ENCODE results near the gene RTCB. TPM values are rescaled to one million over a fixed set of nuclear protein-coding genes. Genes with fewer than 3 reads are reported as not detected.
A peak's percentile ranks its signal among the peaks of the same experiment; 100 is the strongest.
"Not testable (repeated sequence)": the region's sequence is repeated elsewhere in the genome, so short reads cannot be mapped to it uniquely, and the experiment has no call there.

Gene RTCB
- total and polyA plus RNA-seq, 5 experiments from 2014 or later, result 54.7 to 109 (median 103) TPM

GRCh38 chr22:32380991-32381390, 31.1 kb downstream of the RTCB start:
- Mint-ChIP-seq H3K27me3 (no peaks in the 10 kb centered on the region), H3K4me3 (no peak overlapping the region), H3K9me3 (no peaks in the 10 kb centered on the region), H3K4me1 (no peaks in the 10 kb centered on the region), H3K36me3 (peaks cover 0 to 17% (median 11%) of the 10 kb centered on the region in 3 donors), H3K27ac (no peak overlapping the region)
- POLR2A ChIA-PET, result no interaction called here
- no peak for ATAC-seq
- DNase-seq, result no peak

- POLR2A ChIA-PET, result no interaction called here
- Mint-ChIP-seq H3K27me3 (no peaks in the 10 kb centered on the region), H3K4me3 (no peak overlapping the region), H3K4me1 (no peaks in the 10 kb centered on the region), H3K9me3 (no peaks in the 10 kb centered on the region), H3K27ac (no peak overlapping the region), H3K36me3 (peaks cover 0 to 9% (median 8%) of the 10 kb centered on the region in 3 donors)
- ATAC-seq (no peak), DNase-seq (no peak)
These were observed 33.3 kb downstream of the RTCB start for GRCh38 chr22:32378707-32379272.

GRCh38 chr22:32376681-32377080, 35.4 kb downstream of the RTCB start:
- H3K4me3 Mint-ChIP-seq, result no peak overlapping the region
- ATAC-seq, result no peak
- no peaks in the 10 kb centered on the region for H3K9me3 Mint-ChIP-seq
- no peak overlapping the region for H3K27ac Mint-ChIP-seq
- POLR2A ChIA-PET, result no interaction called here
- peaks cover 0 to 9% (median 8%) of the 10 kb centered on the region in 3 donors for H3K36me3 Mint-ChIP-seq
- no peaks in the 10 kb centered on the region for H3K4me1 Mint-ChIP-seq
- DNase-seq, result no peak
- H3K27me3 Mint-ChIP-seq, result no peaks in the 10 kb centered on the region

GRCh38 chr22:32375678-32376450, 36.2 kb downstream of the RTCB start:
- POLR2A ChIA-PET, result no interaction called here
- ATAC-seq (no peak), DNase-seq (no peak)
- Mint-ChIP-seq H3K9me3 (no peaks in the 10 kb centered on the region), H3K4me3 (no peak overlapping the region), H3K27ac (no peak overlapping the region), H3K36me3 (peaks cover 0 to 8% (median 8%) of the 10 kb centered on the region in 3 donors), H3K4me1 (no peaks in the 10 kb centered on the region), H3K27me3 (no peaks in the 10 kb centered on the region)

GRCh38 chr22:32364210-32364609, 47.8 kb downstream of the RTCB start:
- ATAC-seq (no peak), DNase-seq (no peak)
- Mint-ChIP-seq H3K4me1 (no peaks in the 10 kb centered on the region), H3K36me3 (peaks cover 2 to 8% (median 3%) of the 10 kb centered on the region in 3 donors), H3K27ac (no peak overlapping the region), H3K4me3 (no peak overlapping the region), H3K9me3 (no peaks in the 10 kb centered on the region), H3K27me3 (peaks cover 0 to 4% (median 0%) of the 10 kb centered on the region in 5 donors)
- POLR2A ChIA-PET, result no interaction called here

- H3K27me3 Mint-ChIP-seq, result peaks cover 0 to 4% (median 0%) of the 10 kb centered on the region in 5 donors
- H3K27ac Mint-ChIP-seq, result no peak overlapping the region
- H3K4me3 Mint-ChIP-seq, result no peak overlapping the region
- ATAC-seq (no peak), DNase-seq (no peak)
- no peaks in the 10 kb centered on the region for H3K9me3 Mint-ChIP-seq
- POLR2A ChIA-PET, result no interaction called here
- H3K4me1 Mint-ChIP-seq, result no peaks in the 10 kb centered on the region
- H3K36me3 Mint-ChIP-seq, result peaks cover 0 to 5% (median 0%) of the 10 kb centered on the region in 3 donors
These were observed 50.8 kb downstream of the RTCB start for GRCh38 chr22:32361257-32361656.

- H3K27me3 Mint-ChIP-seq, H3K4me3 Mint-ChIP-seq, ATAC-seq, POLR2A ChIA-PET, H3K27ac Mint-ChIP-seq, H3K36me3 Mint-ChIP-seq, H3K4me1 Mint-ChIP-seq, H3K9me3 Mint-ChIP-seq, DNase-seq: not testable (repeated sequence)
These were observed 52.0 kb downstream of the RTCB start for GRCh38 chr22:32360096-32360495.

GRCh38 chr22:32357567-32357966, 54.5 kb downstream of the RTCB start, which contains the start of gene RFPL3:
Gene RFPL3, plus strand, starts transcription at chr22:32357867. Its CDS starts 205 bp downstream, at chr22:32358072.
- H3K4me3 Mint-ChIP-seq, H3K36me3 Mint-ChIP-seq, DNase-seq, H3K9me3 Mint-ChIP-seq, POLR2A ChIA-PET, H3K27ac Mint-ChIP-seq, ATAC-seq, H3K27me3 Mint-ChIP-seq, H3K4me1 Mint-ChIP-seq: not testable (repeated sequence)

- POLR2A ChIA-PET, result no interaction called here
- Mint-ChIP-seq H3K4me1 (peaks cover 0 to 5% (median 2%) of the 10 kb centered on the region in 4 donors), H3K9me3 (peaks cover 0 to 2% (median 0%) of the 10 kb centered on the region in 9 donors), H3K36me3 (peaks cover 0 to 5% (median 0%) of the 10 kb centered on the region in 3 donors), H3K4me3 (no peak overlapping the region), H3K27me3 (peaks cover 0 to 9% (median 1%) of the 10 kb centered on the region in 5 donors), H3K27ac (no peak overlapping the region)
- DNase-seq (no peak), ATAC-seq (no peak)
These were observed 56.3 kb downstream of the RTCB start for GRCh38 chr22:32355760-32356159.

GRCh38 chr22:32354360-32355351, 57.4 kb downstream of the RTCB start:
- Mint-ChIP-seq H3K4me3 (no peak overlapping the region), H3K4me1 (peaks cover 0 to 5% (median 2%) of the 10 kb centered on the region in 4 donors), H3K9me3 (peaks cover 0 to 2% (median 0%) of the 10 kb centered on the region in 9 donors), H3K27ac (peak overlapping the region in 1 of 10 donors; percentile 19), H3K27me3 (peaks cover 0 to 9% (median 1%) of the 10 kb centered on the region in 5 donors), H3K36me3 (peaks cover 0 to 1% (median 0%) of the 10 kb centered on the region in 3 donors)
- DNase-seq (no peak), ATAC-seq (no peak)
- POLR2A ChIA-PET, result no interaction called here

GRCh38 chr22:32353840-32354239, 58.2 kb downstream of the RTCB start:
- no peaks in the 10 kb centered on the region for H3K36me3 Mint-ChIP-seq
- ATAC-seq, result no peak
- peaks cover 0 to 9% (median 1%) of the 10 kb centered on the region in 5 donors for H3K27me3 Mint-ChIP-seq
- no peak overlapping the region for H3K27ac Mint-ChIP-seq
- POLR2A ChIA-PET, result no interaction called here
- peaks cover 0 to 5% (median 2%) of the 10 kb centered on the region in 4 donors for H3K4me1 Mint-ChIP-seq
- H3K4me3 Mint-ChIP-seq, result no peak overlapping the region
- H3K9me3 Mint-ChIP-seq, result peaks cover 0 to 2% (median 0%) of the 10 kb centered on the region in 9 donors
- no peak for DNase-seq

- peaks cover 0 to 9% (median 1%) of the 10 kb centered on the region in 5 donors for H3K27me3 Mint-ChIP-seq
- ATAC-seq, result no peak
- H3K27ac Mint-ChIP-seq, result no peak overlapping the region
- no peak for DNase-seq
- H3K9me3 Mint-ChIP-seq, result peaks cover 0 to 2% (median 0%) of the 10 kb centered on the region in 9 donors
- H3K4me1 Mint-ChIP-seq, result peaks cover 0 to 5% (median 2%) of the 10 kb centered on the region in 4 donors
- no peaks in the 10 kb centered on the region for H3K36me3 Mint-ChIP-seq
- H3K4me3 Mint-ChIP-seq, result no peak overlapping the region
- POLR2A ChIA-PET, result no interaction called here
These were observed 58.8 kb downstream of the RTCB start for GRCh38 chr22:32353292-32353691.

Measured in naive thymus-derived CD8-positive, alpha-beta T cell (primary cell).